ENCODE measurements around the gene M6PR. TPM values are rescaled to one million over a fixed set of nuclear protein-coding genes. Genes with fewer than 3 reads are reported as not detected.

The M6PR gene
- total and polyA plus RNA-seq, 2 of the 8 experiments (the other 6 are each of a cell fraction or from before 2014, with no cell fraction given): 106 to 122 TPM

DNA sequence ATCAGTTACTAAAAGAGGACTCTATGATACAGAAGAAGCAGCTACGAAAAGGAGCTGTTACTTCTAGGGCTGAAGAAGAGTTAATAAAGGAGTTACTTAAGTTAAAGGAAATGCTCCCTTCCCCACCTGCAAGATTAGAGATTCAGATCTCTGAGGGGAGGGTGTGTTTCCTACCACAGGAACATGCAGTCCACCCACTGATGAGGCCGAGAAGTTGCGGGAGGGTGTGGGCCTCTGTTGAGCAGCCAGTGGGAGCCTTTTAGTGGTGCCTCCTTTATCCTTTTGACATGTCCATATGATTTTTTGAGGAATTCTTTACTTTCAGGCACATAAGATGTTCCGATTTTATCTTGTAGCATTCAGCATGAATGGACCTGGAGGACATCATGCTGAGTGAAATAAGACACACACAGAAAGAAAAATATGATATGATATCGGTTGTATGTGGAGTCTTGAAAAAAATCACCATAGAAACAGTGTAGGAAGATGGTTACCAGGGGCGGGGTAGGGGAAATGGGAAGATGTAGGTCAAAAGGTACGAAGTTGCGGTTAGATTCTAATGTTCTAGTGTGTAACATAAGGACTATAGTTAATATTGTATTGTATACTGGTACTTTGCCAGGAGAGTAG, 4.4 kb upstream of the M6PR start (continued):
- TF ChIP-seq, protein P1, sequence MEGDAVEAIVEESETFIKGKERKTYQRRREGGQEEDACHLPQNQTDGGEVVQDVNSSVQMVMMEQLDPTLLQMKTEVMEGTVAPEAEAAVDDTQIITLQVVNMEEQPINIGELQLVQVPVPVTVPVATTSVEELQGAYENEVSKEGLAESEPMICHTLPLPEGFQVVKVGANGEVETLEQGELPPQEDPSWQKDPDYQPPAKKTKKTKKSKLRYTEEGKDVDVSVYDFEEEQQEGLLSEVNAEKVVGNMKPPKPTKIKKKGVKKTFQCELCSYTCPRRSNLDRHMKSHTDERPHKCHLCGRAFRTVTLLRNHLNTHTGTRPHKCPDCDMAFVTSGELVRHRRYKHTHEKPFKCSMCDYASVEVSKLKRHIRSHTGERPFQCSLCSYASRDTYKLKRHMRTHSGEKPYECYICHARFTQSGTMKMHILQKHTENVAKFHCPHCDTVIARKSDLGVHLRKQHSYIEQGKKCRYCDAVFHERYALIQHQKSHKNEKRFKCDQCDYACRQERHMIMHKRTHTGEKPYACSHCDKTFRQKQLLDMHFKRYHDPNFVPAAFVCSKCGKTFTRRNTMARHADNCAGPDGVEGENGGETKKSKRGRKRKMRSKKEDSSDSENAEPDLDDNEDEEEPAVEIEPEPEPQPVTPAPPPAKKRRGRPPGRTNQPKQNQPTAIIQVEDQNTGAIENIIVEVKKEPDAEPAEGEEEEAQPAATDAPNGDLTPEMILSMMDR (IDR thresholded peaks at IDR 0.05; ENCODE audit: control extremely low read depth in 1 of 3, insufficient read depth in 1 of 3, low read depth in 1 of 3, low read length in 3 of 3): no peak
- TF ChIP-seq TAF1 (IDR thresholded peaks at IDR 0.05; ENCODE audit: low read depth, low read length) (no peak), POLR2AphosphoS5 (IDR thresholded peaks at IDR 0.05; ENCODE audit: low read depth, low read length) (no peak), EZH2 (IDR thresholded peaks at IDR 0.05; ENCODE audit: low read depth, low read length, severe bottlenecking) (no peak)

All from H1 (cell line).